GM23248 (cell line): Measurements from ENCODE around the gene TERC.

Experiments
- EZH2 ChIP-seq: fragments of 200-600 bp; sonication (generic); IDR thresholded peaks from 2 replicates; pipeline ENCODE4 v1.6.1; 2018; ENCODE audit warnings: antibody characterized with exemption, mild to moderate bottlenecking; ENCODE audit not compliant: insufficient read depth, poor library complexity, severe bottlenecking
- EZH2phosphoT487 ChIP-seq: fragments of 200-600 bp; sonication (generic); IDR thresholded peaks from 2 replicates; pipeline ENCODE4 v1.6.1; 2018; ENCODE audit warnings: antibody characterized with exemption, moderate library complexity, mild to moderate bottlenecking, low read depth; ENCODE audit not compliant: insufficient read depth

- TF ChIP-seq EZH2 = no peak
- TF ChIP-seq EZH2phosphoT487 = no peak
Observed at GRCh38 chr3:169790687-169791429, 26.0 kb upstream of the TERC start.
